Left renal pelvis (tissue), 4 donors: ENCODE measurements around the gene CABP7. TPM values are rescaled to one million over a fixed set of nuclear protein-coding genes. Genes with fewer than 3 reads are reported as not detected.

Experiments used
- DNase-seq, 4 donors: peaks; one replicate each; pipeline ENCODE4 v3.0.0-alpha.2; 2013; ENCODE audit warnings: low read depth in 4 of 4, low spot score in 3 of 4
- polyA plus RNA-seq, 4 donors: library from polyadenylated mRNA; unstranded; fragments of 120-200 nt; gene quantifications; one replicate each; pipeline ENCODE4 v1.2.1, GENCODE V29; 2013; ENCODE audit not compliant: insufficient read length in 4 of 4

The CABP7 gene
- polyA plus RNA-seq, result under 1 TPM; 0.07 to 0.14 (median 0.11) TPM

- no peak for DNase-seq
Observed at GRCh38 chr22:29719899-29720645, at the start of gene CABP7. Gene CABP7 (plus strand): TSS chr22:29720003. CDS start chr22:29720425, 422 bp downstream.

- no peak for DNase-seq
Observed at GRCh38 chr22:29670626-29671025, 49.2 kb upstream of the CABP7 start.

- DNase-seq, result no peak
Observed at GRCh38 chr22:29673361-29674066, 46.3 kb upstream of the CABP7 start.

- DNase-seq, result no peak
Observed at GRCh38 chr22:29674121-29674520, 45.7 kb upstream of the CABP7 start.

GRCh38 chr22:29679316-29679715 is 40.5 kb upstream of the CABP7 start:
- no peak for DNase-seq

- DNase-seq, result no peak
Observed at GRCh38 chr22:29683536-29683935, 36.3 kb upstream of the CABP7 start.

- no peak for DNase-seq
Observed at GRCh38 chr22:29684244-29684643, 35.6 kb upstream of the CABP7 start.

- no peak for DNase-seq
Observed at GRCh38 chr22:29689206-29689879, 30.5 kb upstream of the CABP7 start.

- no peak for DNase-seq
Observed at GRCh38 chr22:29689880-29690213, 30.0 kb upstream of the CABP7 start.

- no peak for DNase-seq
Observed at GRCh38 chr22:29690476-29690875, 29.3 kb upstream of the CABP7 start.

- DNase-seq, result no peak
Observed at GRCh38 chr22:29691636-29692326, 28.0 kb upstream of the CABP7 start.

- no peak for DNase-seq
Observed at GRCh38 chr22:29692327-29692640, 27.5 kb upstream of the CABP7 start.

- no peak for DNase-seq
Observed at GRCh38 chr22:29693161-29693560, 26.6 kb upstream of the CABP7 start.

- no peak for DNase-seq
Observed at GRCh38 chr22:29693671-29694070, 26.1 kb upstream of the CABP7 start.

GRCh38 chr22:29695129-29695926 is 24.5 kb upstream of the CABP7 start:
- DNase-seq, result no peak

- no peak for DNase-seq
Observed at GRCh38 chr22:29697853-29698598, 21.8 kb upstream of the CABP7 start.

GRCh38 chr22:29700206-29700899 is 19.4 kb upstream of the CABP7 start:
- no peak for DNase-seq

- no peak for DNase-seq
Observed at GRCh38 chr22:29700900-29701154, 19.0 kb upstream of the CABP7 start.
